Psoas muscle (tissue), 8 donors: ENCODE data around the gene USF3. TPM values are rescaled to one million over a fixed set of nuclear protein-coding genes. Genes with fewer than 3 reads are reported as not detected.

Source experiments
- ATAC-seq, 4 donors: fragments of 200-7000 bp; cut with Tn5 transposase; one replicate each; pipeline ENCODE4 v1.9.1; 2020; ENCODE audit warnings: moderate library complexity in 3 of 4, mild to moderate bottlenecking in 2 of 4
- DNase-seq, 2 donors: peaks; one replicate each; pipeline ENCODE4 v3.0.0-alpha.2; 2020
- H3K27ac ChIP-seq: fragments of 200-600 bp; one replicate; pipeline ENCODE4 v1.8.0; 2022
- H3K27me3 ChIP-seq, 3 donors: fragments of 200-600 bp in 1 of 3; one replicate each; pipeline versions ENCODE4 v1.6.1 to v1.8.0; 2013 to 2022; ENCODE audit warnings: low read length in 2 of 3, mild to moderate bottlenecking in 2 of 3, moderate library complexity in 1 of 3; ENCODE audit not compliant: insufficient read depth in 3 of 3
- H3K36me3 ChIP-seq, 2 donors: fragments of 200-600 bp in 1 of 2; one replicate each; pipeline versions ENCODE4 v1.6.1 to v1.8.0; 2013 to 2022; ENCODE audit warnings: low read depth in 1 of 2, mild to moderate bottlenecking in 1 of 2, moderate library complexity in 1 of 2; ENCODE audit not compliant: insufficient read depth in 1 of 2
- H3K4me1 ChIP-seq: fragments of 200-600 bp; one replicate; pipeline ENCODE4 v1.8.0; 2022
- H3K4me3 ChIP-seq: fragments of 200-600 bp; one replicate; pipeline ENCODE4 v1.8.0; 2022; ENCODE audit warnings: mild to moderate bottlenecking
- H3K9me3 ChIP-seq: fragments of 200-600 bp; one replicate; pipeline ENCODE4 v1.8.0; 2022
- CTCF ChIP-seq: fragments of 200-600 bp; IDR thresholded peaks from one replicate; pipeline ENCODE4 v1.8.0; 2022; ENCODE audit warnings: antibody characterized with exemption
- WGBS, 3 donors: extraction: QIAGEN DNeasy Blood & Tissue Kit; methylation state at CpG; one replicate each; pipeline versions ENCODE4 v1.1.6 to v1.1.7; 2013; 5-methylcytosine and 5-hydroxymethylcytosine counted together
- intact Hi-C, 2 donors: fragments of 100-400 bp; cut with DNase I; formaldehyde crosslinking; loops; one replicate each; pipeline versions ENCODE4 v1.11.0 to v1.14.2; 2022
- polyA plus RNA-seq, 3 donors: library from polyadenylated mRNA; stranded (reverse); fragments of 200-250 nt; gene quantifications; one replicate each; pipeline ENCODE4 v1.2.3, GENCODE V29; 2013
- total RNA-seq, 4 donors: library from RNA; stranded (reverse); fragmentation: NEBNext Ultra II Directional in 2 of 4; extraction: Animal tissue kit (Norgen Biotek cat#: 25700) in 2 of 4; gene quantifications; one replicate each; pipeline versions ENCODE4 v1.2.1 to v1.2.4, GENCODE V29; 2021 to 2023
- donor health status: healthy with polysubstance abuse.
- donor health status: DM: no; HTN: no; CAD: no; lungs with moderate emphysema.
- donor health status: Bipolar disorder and iron deficiency.
- donor health status: healthy.
- donor health status: DM: yes; HTN: yes; CAD: no.
- donor health status: DM: no; HTN: no; CAD: no.
- donor health status: DM: no; HTN: no; CAD: no.
- donor health status: DM: yes; HTN: yes; CAD: no.

The USF3 gene
- total and polyA plus RNA-seq, 7 donors = 6.3 to 35.4 (median 20.4) TPM

- no peaks in the 10 kb centered on the region for H3K27me3 ChIP-seq
- no peak for TF ChIP-seq CTCF
- ATAC-seq (peak; percentile 40 to 51 (median 46)), DNase-seq (no peak)
- intact Hi-C loops = no loop called here
- no peak overlapping the region for H3K27ac ChIP-seq
- no peaks in the 10 kb centered on the region for H3K36me3 ChIP-seq
- peaks cover 8% of the 10 kb centered on the region for H3K4me1 ChIP-seq
- WGBS, 3 donors = 33 to 45% (median 38%) methylated on average over 5 of the region's 5 CpGs
- H3K9me3 ChIP-seq = no peaks in the 10 kb centered on the region
- no peak overlapping the region for H3K4me3 ChIP-seq
These were observed 82.0 kb downstream of the USF3 start for GRCh38 chr3:113614402-113614801.

- Histone ChIP-seq H3K36me3 (no peaks in the 10 kb centered on the region), H3K4me1 (no peaks in the 10 kb centered on the region), H3K4me3 (no peak overlapping the region), H3K27ac (peak overlapping the region; percentile 37), H3K9me3 (no peaks in the 10 kb centered on the region), H3K27me3 (no peaks in the 10 kb centered on the region)
- ATAC-seq (peak; percentile 40 to 77 (median 64)), DNase-seq (no peak)
- WGBS, 3 donors = 33 to 44% (median 41%) methylated on average over 5 of the region's 5 CpGs
- intact Hi-C loops = no loop called here
- TF ChIP-seq CTCF = no peak
These were observed 89.2 kb downstream of the USF3 start for GRCh38 chr3:113607219-113607596.

GRCh38 chr3:113606539-113607218 is 89.8 kb downstream of the USF3 start:
- WGBS, 3 donors = 47 to 56% (median 50%) methylated on average over 8 of the region's 8 CpGs
- Histone ChIP-seq H3K9me3 (no peaks in the 10 kb centered on the region), H3K4me3 (no peak overlapping the region), H3K27ac (peak overlapping the region; percentile 36), H3K27me3 (no peaks in the 10 kb centered on the region), H3K36me3 (no peaks in the 10 kb centered on the region), H3K4me1 (peaks cover 2% of the 10 kb centered on the region)
- ATAC-seq (peak in 2 of 4 donors; percentile 21 to 44), DNase-seq (no peak)
- no peak for TF ChIP-seq CTCF
- intact Hi-C loops = no loop called here

- TF ChIP-seq CTCF = no peak
- WGBS, 3 donors = 84 to 95% (median 88%) methylated on average over 11 of the region's 11 CpGs
These were observed 93.6 kb downstream of the USF3 start for GRCh38 chr3:113602836-113603235.

GRCh38 chr3:113602256-113602655 is 94.2 kb downstream of the USF3 start:
- DNase-seq = no peak
- WGBS, 3 donors = 97 to 98% (median 97%) methylated on average over 2 of the region's 2 CpGs
- Histone ChIP-seq H3K9me3 (no peaks in the 10 kb centered on the region), H3K36me3 (no peaks in the 10 kb centered on the region), H3K4me1 (peaks cover 10% of the 10 kb centered on the region), H3K27ac (no peak overlapping the region), H3K27me3 (no peaks in the 10 kb centered on the region), H3K4me3 (no peak overlapping the region)
- no peak for ATAC-seq
- no peak for TF ChIP-seq CTCF
- intact Hi-C loops = no loop called here

More at GRCh38 chr3:113602836-113603235, 93.6 kb downstream of the USF3 start:
- Histone ChIP-seq H3K36me3 (no peaks in the 10 kb centered on the region), H3K4me1 (peaks cover 10% of the 10 kb centered on the region), H3K27ac (no peak overlapping the region), H3K4me3 (no peak overlapping the region), H3K27me3 (no peaks in the 10 kb centered on the region), H3K9me3 (no peaks in the 10 kb centered on the region)
- no peak for DNase-seq
- intact Hi-C loops = no loop called here
- no peak for ATAC-seq
